Karpas-422 (cell line): ENCODE data around the gene VAV3. TPM values are rescaled to one million over a fixed set of nuclear protein-coding genes. Genes with fewer than 3 reads are reported as not detected.

Source experiments
- DNase-seq: peaks from one replicate; pipeline ENCODE4 v3.0.0-alpha.2; 2015
- H2AFZ ChIP-seq: fragments of 200-600 bp; sonication (generic); 2 replicates; pipeline ENCODE4 v1.6.1; 2014; ENCODE audit warnings: antibody characterized with exemption, low read length, mixed read lengths
- H3K27ac ChIP-seq: fragments of 200-600 bp; sonication (generic); 2 replicates; pipeline ENCODE4 v1.5.1; 2014; ENCODE audit warnings: mild to moderate bottlenecking, low read length, moderate library complexity
- H3K27me3 ChIP-seq: fragments of 200-600 bp; sonication (generic); 2 replicates; pipeline ENCODE4 v1.6.1; 2014; ENCODE audit warnings: low read length, mixed read lengths
- H3K36me3 ChIP-seq: fragments of 200-600 bp; sonication (generic); 2 replicates; pipeline ENCODE4 v1.6.1; 2014; ENCODE audit warnings: low read length, mixed read lengths; ENCODE audit not compliant: insufficient read depth
- H3K4me1 ChIP-seq: fragments of 200-600 bp; sonication (generic); 2 replicates; pipeline ENCODE4 v1.6.1; 2014; ENCODE audit warnings: mild to moderate bottlenecking, low read length, mixed read lengths
- H3K4me2 ChIP-seq: fragments of 200-600 bp; sonication (generic); 2 replicates; pipeline ENCODE4 v1.6.1; 2014; ENCODE audit warnings: low read length, low read depth, mild to moderate bottlenecking; ENCODE audit not compliant: poor library complexity, severe bottlenecking
- H3K4me3 ChIP-seq: fragments of 200-600 bp; sonication (generic); 2 replicates; pipeline ENCODE4 v1.5.1; 2014; ENCODE audit warnings: mild to moderate bottlenecking, antibody characterized with exemption, low read length, mixed read lengths
- H3K79me2 ChIP-seq: fragments of 200-600 bp; sonication (generic); 2 replicates; pipeline ENCODE4 v1.6.1; 2014; ENCODE audit warnings: mild to moderate bottlenecking, low read length, mixed read lengths
- H3K9ac ChIP-seq: fragments of 200-600 bp; sonication (generic); 2 replicates; pipeline ENCODE4 v1.6.0; 2014; ENCODE audit warnings: low read length
- H3K9me2 ChIP-seq: fragments of 200-600 bp; sonication (generic), shearing (Covaris generic); replicated peaks from 2 replicates; pipeline ENCODE4 v1.6.0; 2014; ENCODE audit warnings: mild to moderate bottlenecking, low read length, moderate library complexity; ENCODE audit not compliant: insufficient read depth
- H3K9me3 ChIP-seq: fragments of 300-700, 200-600 bp; sonication (generic); 2 replicates; pipeline ENCODE4 v1.6.1; 2014; ENCODE audit warnings: low read length, mixed read lengths
- H4K20me1 ChIP-seq: fragments of 200-600 bp; sonication (generic); 2 replicates; pipeline ENCODE4 v1.6.1; 2014; ENCODE audit warnings: mild to moderate bottlenecking, antibody characterized with exemption, low read length, low read depth; ENCODE audit not compliant: insufficient read depth
- total RNA-seq: library from RNA; depleted of rRNA; stranded (reverse); fragments of >200 nt; shearing (Covaris generic); gene quantifications from 2 replicates; pipeline ENCODE4 v1.2.3, GENCODE V29; 2014; ENCODE audit warnings: low replicate concordance

Gene VAV3
- total RNA-seq, 1 experiment from 2014 or later = 1.1 TPM

DNA sequence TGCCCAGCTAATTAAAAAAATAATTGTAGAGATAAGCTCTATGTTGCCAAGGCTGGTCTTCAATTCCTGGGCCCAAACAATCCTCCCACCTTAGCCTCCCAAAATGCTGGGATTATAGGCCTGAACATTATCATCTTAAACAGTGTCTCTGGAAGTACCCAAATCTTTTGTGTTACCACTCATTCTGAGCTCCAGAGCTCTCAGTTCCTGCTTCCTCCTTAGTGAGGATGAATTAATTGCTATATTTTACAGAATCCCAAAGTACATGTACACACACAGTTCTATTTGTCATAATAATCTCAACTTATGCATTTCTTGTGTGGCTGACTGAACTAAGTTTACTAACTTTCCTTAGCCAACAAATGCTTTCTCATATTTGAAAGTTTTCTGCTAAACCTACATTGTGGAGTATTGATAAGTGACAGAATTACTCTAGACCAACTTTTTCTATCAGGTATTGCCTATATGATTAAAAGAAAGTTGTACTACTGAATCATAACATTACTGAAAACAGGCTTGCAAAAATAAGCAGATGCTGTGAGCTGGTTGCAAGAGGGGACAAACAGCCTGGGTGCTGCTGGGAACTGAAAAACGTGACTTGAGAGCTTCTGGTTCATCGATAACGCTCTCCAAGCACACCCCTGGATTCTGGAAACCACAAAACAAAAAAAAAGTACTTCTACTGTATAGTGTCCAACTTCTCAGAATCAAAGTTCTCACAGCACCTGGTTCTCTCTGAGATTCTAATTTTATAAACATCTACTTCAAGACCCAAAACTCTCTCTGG lies 15.3 kb downstream of the VAV3 start:
- Histone ChIP-seq H3K9me3 (no peaks in the 10 kb centered on the region), H3K27me3 (no peaks in the 10 kb centered on the region), H3K27ac (no peak overlapping the region), H3K79me2 (no peaks in the 10 kb centered on the region), H3K9ac (no peak overlapping the region), H3K4me1 (peaks cover 6% of the 10 kb centered on the region), H4K20me1 (no peaks in the 10 kb centered on the region), H3K4me3 (no peak overlapping the region), H3K36me3 (no peaks in the 10 kb centered on the region), H3K9me2 (no peaks in the 10 kb centered on the region), H2AFZ (no peak overlapping the region), H3K4me2 (no peak overlapping the region)
- DNase-seq = no peak

DNA sequence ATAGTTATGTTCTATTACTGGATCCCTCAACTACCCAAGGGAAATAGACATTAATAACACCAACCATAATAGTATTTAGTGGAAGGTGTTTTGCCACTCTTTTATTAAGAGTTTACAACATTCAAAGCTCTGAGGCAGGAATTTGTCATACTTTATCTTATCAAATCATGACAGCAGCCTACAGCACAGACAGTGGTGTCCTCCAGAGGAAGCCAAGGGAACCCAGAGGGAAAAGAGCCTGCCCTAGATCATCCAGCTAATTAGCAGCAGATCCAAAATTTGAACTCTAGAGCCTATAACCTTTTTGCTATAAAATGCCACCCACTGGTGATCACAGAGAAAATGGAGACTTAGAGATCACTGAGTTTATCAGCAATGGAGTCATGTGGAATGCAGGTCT lies 18.2 kb downstream of the VAV3 start:
- Histone ChIP-seq H4K20me1 (no peaks in the 10 kb centered on the region), H2AFZ (no peak overlapping the region), H3K9me3 (no peaks in the 10 kb centered on the region), H3K9me2 (no peaks in the 10 kb centered on the region), H3K27me3 (no peaks in the 10 kb centered on the region), H3K4me3 (no peak overlapping the region), H3K79me2 (no peaks in the 10 kb centered on the region), H3K4me1 (no peaks in the 10 kb centered on the region; the same call in 1 of the 2 replicates), H3K36me3 (no peaks in the 10 kb centered on the region), H3K4me2 (no peak overlapping the region), H3K27ac (no peak overlapping the region), H3K9ac (no peak overlapping the region)
- DNase-seq = no peak

GRCh38 chr1:107943694-107944093 lies 21.3 kb downstream of the VAV3 start:
- Histone ChIP-seq H4K20me1 (no peaks in the 10 kb centered on the region), H3K4me1 (peaks cover 5% of the 10 kb centered on the region), H3K4me2 (no peak overlapping the region), H3K79me2 (no peaks in the 10 kb centered on the region), H3K4me3 (no peak overlapping the region), H2AFZ (no peak overlapping the region), H3K9ac (no peak overlapping the region), H3K9me2 (no peaks in the 10 kb centered on the region), H3K27ac (no peak overlapping the region), H3K36me3 (no peaks in the 10 kb centered on the region), H3K27me3 (no peaks in the 10 kb centered on the region), H3K9me3 (no peaks in the 10 kb centered on the region)
- no peak for DNase-seq

GRCh38 chr1:107942814-107943213 lies 22.2 kb downstream of the VAV3 start:
- Histone ChIP-seq H3K27ac (no peak overlapping the region), H3K9ac (no peak overlapping the region), H3K27me3 (no peaks in the 10 kb centered on the region), H3K4me3 (no peak overlapping the region), H3K36me3 (no peaks in the 10 kb centered on the region), H3K9me3 (no peaks in the 10 kb centered on the region), H4K20me1 (no peaks in the 10 kb centered on the region), H3K9me2 (no peaks in the 10 kb centered on the region), H2AFZ (no peak overlapping the region), H3K4me1 (peaks cover 9% of the 10 kb centered on the region), H3K79me2 (no peaks in the 10 kb centered on the region), H3K4me2 (no peak overlapping the region)
- no peak for DNase-seq

- no peak overlapping the region for H3K27ac ChIP-seq
Observed at GRCh38 chr1:107941531-107941930, 23.4 kb downstream of the VAV3 start.

DNA sequence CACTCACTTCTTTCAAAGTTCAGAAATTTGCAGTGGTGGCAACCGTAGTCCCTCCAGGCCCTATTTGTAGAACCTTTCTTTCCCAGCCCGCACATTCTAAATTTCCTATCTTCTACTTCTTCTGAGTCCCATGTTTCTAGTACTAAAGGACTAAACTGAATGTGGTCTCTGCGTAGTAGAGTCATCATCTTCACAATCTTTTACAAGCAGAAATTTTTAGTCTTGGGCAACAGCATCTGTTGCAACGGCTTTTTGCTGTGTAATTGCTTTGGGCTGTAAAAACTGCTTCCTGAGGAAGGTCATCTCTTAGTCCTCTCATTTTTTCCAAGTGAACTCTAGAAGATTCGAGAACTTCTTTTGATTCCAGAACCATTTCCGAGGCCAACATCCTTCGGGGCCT lies 23.9 kb downstream of the VAV3 start:
- Histone ChIP-seq H3K9me3 (no peaks in the 10 kb centered on the region), H3K27me3 (no peaks in the 10 kb centered on the region), H3K4me1 (peaks cover 22% of the 10 kb centered on the region), H3K9ac (no peak overlapping the region), H3K4me2 (no peak overlapping the region), H3K36me3 (no peaks in the 10 kb centered on the region), H2AFZ (no peak overlapping the region), H3K4me3 (no peak overlapping the region), H3K79me2 (no peaks in the 10 kb centered on the region), H3K9me2 (no peaks in the 10 kb centered on the region), H4K20me1 (no peaks in the 10 kb centered on the region), H3K27ac (no peak overlapping the region)
- peak; percentile 36 for DNase-seq

More at GRCh38 chr1:107941531-107941930, 23.4 kb downstream of the VAV3 start:
- no peak overlapping the region for H3K4me2 ChIP-seq
- no peaks in the 10 kb centered on the region for H3K79me2 ChIP-seq
- H4K20me1 ChIP-seq = no peaks in the 10 kb centered on the region
- no peak overlapping the region for H2AFZ ChIP-seq
- no peaks in the 10 kb centered on the region for H3K27me3 ChIP-seq
- H3K36me3 ChIP-seq = no peaks in the 10 kb centered on the region
- H3K4me1 ChIP-seq = peaks cover 18% of the 10 kb centered on the region
- no peak overlapping the region for H3K9ac ChIP-seq
- H3K4me3 ChIP-seq = no peak overlapping the region
- DNase-seq = no peak
- no peaks in the 10 kb centered on the region for H3K9me2 ChIP-seq
- H3K9me3 ChIP-seq = no peaks in the 10 kb centered on the region

GRCh38 chr1:107940701-107941100 lies 24.3 kb downstream of the VAV3 start:
- H3K9me2 ChIP-seq = no peaks in the 10 kb centered on the region
- no peak overlapping the region for H3K27ac ChIP-seq
- H3K4me3 ChIP-seq = no peak overlapping the region
- H3K9me3 ChIP-seq = no peaks in the 10 kb centered on the region
- H3K4me1 ChIP-seq = peaks cover 26% of the 10 kb centered on the region
- H4K20me1 ChIP-seq = no peaks in the 10 kb centered on the region
- DNase-seq = no peak
- no peak overlapping the region for H3K4me2 ChIP-seq
- no peaks in the 10 kb centered on the region for H3K36me3 ChIP-seq
- H3K9ac ChIP-seq = no peak overlapping the region
- no peak overlapping the region for H2AFZ ChIP-seq
- H3K79me2 ChIP-seq = no peaks in the 10 kb centered on the region
- H3K27me3 ChIP-seq = no peaks in the 10 kb centered on the region

DNA sequence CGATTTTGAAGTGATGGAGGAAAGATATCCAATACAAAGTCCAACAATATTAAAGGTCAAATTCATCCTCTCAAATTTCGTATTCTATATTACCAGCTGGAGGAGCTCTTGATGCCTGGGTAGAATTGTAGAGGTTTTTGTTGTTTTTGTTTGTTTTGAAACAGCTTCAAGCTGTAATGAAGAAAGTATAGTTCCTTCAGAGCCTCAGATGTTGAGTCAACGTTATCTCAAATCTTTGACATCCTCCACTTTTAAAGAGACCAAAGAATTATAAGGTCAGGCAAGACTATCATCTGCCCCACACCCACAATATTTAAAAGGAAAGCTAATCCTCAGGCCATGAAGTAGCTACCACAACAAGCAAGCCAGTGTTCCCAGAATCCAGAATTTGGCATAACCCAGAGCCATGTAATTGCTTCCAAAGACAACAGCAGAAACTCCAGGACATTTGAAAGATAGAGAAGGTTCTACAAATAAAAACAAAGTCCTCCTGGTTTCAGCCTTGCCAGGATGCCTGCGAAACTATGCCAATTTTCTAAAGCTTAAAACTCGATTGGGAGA lies 24.9 kb downstream of the VAV3 start:
- no peak overlapping the region for H3K4me2 ChIP-seq
- DNase-seq = no peak
- no peaks in the 10 kb centered on the region for H3K9me3 ChIP-seq
- no peaks in the 10 kb centered on the region for H3K36me3 ChIP-seq
- no peaks in the 10 kb centered on the region for H4K20me1 ChIP-seq
- no peaks in the 10 kb centered on the region for H3K79me2 ChIP-seq
- no peak overlapping the region for H3K4me3 ChIP-seq
- H3K9ac ChIP-seq = no peak overlapping the region
- H2AFZ ChIP-seq = no peak overlapping the region
- no peaks in the 10 kb centered on the region for H3K9me2 ChIP-seq
- H3K27me3 ChIP-seq = no peaks in the 10 kb centered on the region
- no peak overlapping the region for H3K27ac ChIP-seq
- peaks cover 32% of the 10 kb centered on the region for H3K4me1 ChIP-seq
